ENCODE measurements around the gene ARL4A. TPM values are rescaled to one million over a fixed set of nuclear protein-coding genes. Genes with fewer than 3 reads are reported as not detected.

The ARL4A gene
- total and polyA plus RNA-seq, 2 of the 13 experiments (the other 11 are each of a cell fraction or from before 2014, with no cell fraction given), result 10.8 to 25.6 TPM

- TF ChIP-seq, protein P1, sequence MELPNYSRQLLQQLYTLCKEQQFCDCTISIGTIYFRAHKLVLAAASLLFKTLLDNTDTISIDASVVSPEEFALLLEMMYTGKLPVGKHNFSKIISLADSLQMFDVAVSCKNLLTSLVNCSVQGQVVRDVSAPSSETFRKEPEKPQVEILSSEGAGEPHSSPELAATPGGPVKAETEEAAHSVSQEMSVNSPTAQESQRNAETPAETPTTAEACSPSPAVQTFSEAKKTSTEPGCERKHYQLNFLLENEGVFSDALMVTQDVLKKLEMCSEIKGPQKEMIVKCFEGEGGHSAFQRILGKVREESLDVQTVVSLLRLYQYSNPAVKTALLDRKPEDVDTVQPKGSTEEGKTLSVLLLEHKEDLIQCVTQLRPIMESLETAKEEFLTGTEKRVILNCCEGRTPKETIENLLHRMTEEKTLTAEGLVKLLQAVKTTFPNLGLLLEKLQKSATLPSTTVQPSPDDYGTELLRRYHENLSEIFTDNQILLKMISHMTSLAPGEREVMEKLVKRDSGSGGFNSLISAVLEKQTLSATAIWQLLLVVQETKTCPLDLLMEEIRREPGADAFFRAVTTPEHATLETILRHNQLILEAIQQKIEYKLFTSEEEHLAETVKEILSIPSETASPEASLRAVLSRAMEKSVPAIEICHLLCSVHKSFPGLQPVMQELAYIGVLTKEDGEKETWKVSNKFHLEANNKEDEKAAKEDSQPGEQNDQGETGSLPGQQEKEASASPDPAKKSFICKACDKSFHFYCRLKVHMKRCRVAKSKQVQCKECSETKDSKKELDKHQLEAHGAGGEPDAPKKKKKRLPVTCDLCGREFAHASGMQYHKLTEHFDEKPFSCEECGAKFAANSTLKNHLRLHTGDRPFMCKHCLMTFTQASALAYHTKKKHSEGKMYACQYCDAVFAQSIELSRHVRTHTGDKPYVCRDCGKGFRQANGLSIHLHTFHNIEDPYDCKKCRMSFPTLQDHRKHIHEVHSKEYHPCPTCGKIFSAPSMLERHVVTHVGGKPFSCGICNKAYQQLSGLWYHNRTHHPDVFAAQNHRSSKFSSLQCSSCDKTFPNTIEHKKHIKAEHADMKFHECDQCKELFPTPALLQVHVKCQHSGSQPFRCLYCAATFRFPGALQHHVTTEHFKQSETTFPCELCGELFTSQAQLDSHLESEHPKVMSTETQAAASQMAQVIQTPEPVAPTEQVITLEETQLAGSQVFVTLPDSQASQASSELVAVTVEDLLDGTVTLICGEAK (IDR thresholded peaks at IDR 0.05), result no peak
- TF ChIP-seq, protein P1 (CRISPR knock-in tag; IDR thresholded peaks at IDR 0.05), result no peak; the same call in 1 of the 2 replicates
- TF ChIP-seq ZNF460 (CRISPR knock-in tag; IDR thresholded peaks at IDR 0.05; ENCODE audit: borderline replicate concordance), result no peak
- TF ChIP-seq, protein P2, sequence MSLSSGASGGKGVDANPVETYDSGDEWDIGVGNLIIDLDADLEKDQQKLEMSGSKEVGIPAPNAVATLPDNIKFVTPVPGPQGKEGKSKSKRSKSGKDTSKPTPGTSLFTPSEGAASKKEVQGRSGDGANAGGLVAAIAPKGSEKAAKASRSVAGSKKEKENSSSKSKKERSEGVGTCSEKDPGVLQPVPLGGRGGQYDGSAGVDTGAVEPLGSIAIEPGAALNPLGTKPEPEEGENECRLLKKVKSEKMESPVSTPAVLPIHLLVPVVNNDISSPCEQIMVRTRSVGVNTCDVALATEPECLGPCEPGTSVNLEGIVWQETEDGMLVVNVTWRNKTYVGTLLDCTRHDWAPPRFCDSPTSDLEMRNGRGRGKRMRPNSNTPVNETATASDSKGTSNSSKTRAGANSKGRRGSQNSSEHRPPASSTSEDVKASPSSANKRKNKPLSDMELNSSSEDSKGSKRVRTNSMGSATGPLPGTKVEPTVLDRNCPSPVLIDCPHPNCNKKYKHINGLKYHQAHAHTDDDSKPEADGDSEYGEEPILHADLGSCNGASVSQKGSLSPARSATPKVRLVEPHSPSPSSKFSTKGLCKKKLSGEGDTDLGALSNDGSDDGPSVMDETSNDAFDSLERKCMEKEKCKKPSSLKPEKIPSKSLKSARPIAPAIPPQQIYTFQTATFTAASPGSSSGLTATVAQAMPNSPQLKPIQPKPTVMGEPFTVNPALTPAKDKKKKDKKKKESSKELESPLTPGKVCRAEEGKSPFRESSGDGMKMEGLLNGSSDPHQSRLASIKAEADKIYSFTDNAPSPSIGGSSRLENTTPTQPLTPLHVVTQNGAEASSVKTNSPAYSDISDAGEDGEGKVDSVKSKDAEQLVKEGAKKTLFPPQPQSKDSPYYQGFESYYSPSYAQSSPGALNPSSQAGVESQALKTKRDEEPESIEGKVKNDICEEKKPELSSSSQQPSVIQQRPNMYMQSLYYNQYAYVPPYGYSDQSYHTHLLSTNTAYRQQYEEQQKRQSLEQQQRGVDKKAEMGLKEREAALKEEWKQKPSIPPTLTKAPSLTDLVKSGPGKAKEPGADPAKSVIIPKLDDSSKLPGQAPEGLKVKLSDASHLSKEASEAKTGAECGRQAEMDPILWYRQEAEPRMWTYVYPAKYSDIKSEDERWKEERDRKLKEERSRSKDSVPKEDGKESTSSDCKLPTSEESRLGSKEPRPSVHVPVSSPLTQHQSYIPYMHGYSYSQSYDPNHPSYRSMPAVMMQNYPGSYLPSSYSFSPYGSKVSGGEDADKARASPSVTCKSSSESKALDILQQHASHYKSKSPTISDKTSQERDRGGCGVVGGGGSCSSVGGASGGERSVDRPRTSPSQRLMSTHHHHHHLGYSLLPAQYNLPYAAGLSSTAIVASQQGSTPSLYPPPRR (CRISPR knock-in tag; IDR thresholded peaks at IDR 0.05; ENCODE audit: borderline replicate concordance), result no peak; the same call in 1 of the 2 replicates
- no peak for TF ChIP-seq FLYWCH1 (CRISPR knock-in tag; IDR thresholded peaks at IDR 0.05)
- TF ChIP-seq U2AF1 (optimal IDR thresholded peaks at IDR 0.05; ENCODE audit: low read depth, low read length), result no peak
- no peak for TF ChIP-seq ZNF550 (CRISPR knock-in tag; IDR thresholded peaks at IDR 0.05; ENCODE audit: borderline replicate concordance)
- peak; percentile 81 for TF ChIP-seq ZSCAN21 (CRISPR knock-in tag; IDR thresholded peaks at IDR 0.05; ENCODE audit: borderline replicate concordance)
- 0 out of 2 replicates have a peak, but pooled peaks have one; percentile 67 for TF ChIP-seq PLSCR1 (CRISPR knock-in tag; IDR thresholded peaks at IDR 0.05; ENCODE audit: borderline replicate concordance)
- no peak for TF ChIP-seq STAT5B (CRISPR knock-in tag; IDR thresholded peaks at IDR 0.05)
- TF ChIP-seq ZNF253 (CRISPR knock-in tag; IDR thresholded peaks at IDR 0.05; ENCODE audit: borderline replicate concordance), result no peak
- no peak for TF ChIP-seq GTF2F1 (IDR thresholded peaks at IDR 0.05; ENCODE audit: low read length)
- TF ChIP-seq ZNF547 (CRISPR knock-in tag; IDR thresholded peaks at IDR 0.05), result peak; percentile 88
- no peak for TF ChIP-seq ZBTB3 (CRISPR knock-in tag; IDR thresholded peaks at IDR 0.05; ENCODE audit: borderline replicate concordance, low read depth)
Observed at GRCh38 chr7:12686891-12687717, at the start of gene ARL4A (continued).

Measured in HepG2 (cell line).